A549 (cell line): Measurements from ENCODE around the gene MMP10. TPM values are rescaled to one million over a fixed set of nuclear protein-coding genes. Genes with fewer than 3 reads are reported as not detected.
"Not testable (repeated sequence)": the region's sequence is repeated elsewhere in the genome, so short reads cannot be mapped to it uniquely, and the experiment has no call there.

ENCODE experiments used
- ATAC-seq, 2 experiments: fragments of 200-7000 bp in 1 of 2; fragments of >200 bp in 1 of 2; cut with Nextera tagmentation in 1 of 2; cut with Tn5 transposase in 1 of 2; 3 replicates each; pipeline versions ENCODE4 v1.8.0 to v1.9.1; 2018 to 2020; ENCODE audit warnings: mild to moderate bottlenecking in 1 of 2, moderate library complexity in 1 of 2
- CTCF ChIA-PET: fragments of 300-600 bp; sonication (Branson Sonifier 250); formaldehyde crosslinking; extraction: SDS; loops from one replicate; lab custom pipeline; 2021; ENCODE audit warnings: antibody characterized with exemption, inconsistent platforms; lab: Yijun Ruan, JAX
- POLR2A ChIA-PET: fragments of 350-600 bp; formaldehyde crosslinking; extraction: SDS; loops from one replicate; lab custom pipeline; 2021; ENCODE audit warnings: antibody characterized with exemption, inconsistent platforms; lab: Yijun Ruan, JAX
- DNase-seq, 2 experiments: peaks; one replicate each; pipeline versions ENCODE4 v3.0.0 to v3.0.0-alpha.2; 2011 to 2016; ENCODE audit warnings: low read depth in 1 of 2, low spot score in 1 of 2
- FAIRE-seq: peaks from 2 replicates; lab custom pipeline; 2011; peaks lifted over from hg19 to GRCh38; lab: Jason Lieb, UNC
- H3K27ac ChIP-seq, 2 experiments: fragments of >200 bp; sonication (Bioruptor Twin); formaldehyde crosslinking; 3 replicates each; pipeline ENCODE4 v1.5.1; 2016 to 2017
- H3K4me1 ChIP-seq: fragments of >200 bp; sonication (Bioruptor Twin); formaldehyde crosslinking; 3 replicates; pipeline ENCODE4 v1.6.1; 2016
- H3K4me2 ChIP-seq: fragments of >200 bp; sonication (Bioruptor Twin); formaldehyde crosslinking; 3 replicates; pipeline ENCODE4 v1.6.1; 2016
- H3K4me3 ChIP-seq: fragments of >200 bp; sonication (Bioruptor Twin); formaldehyde crosslinking; 3 replicates; pipeline ENCODE4 v1.5.1; 2016
- H3K9me3 ChIP-seq: fragments of >200 bp; sonication (Bioruptor Twin); formaldehyde crosslinking; 3 replicates; pipeline ENCODE4 v1.6.1; 2016
- CEBPB ChIP-seq, 2 experiments: fragments of >200 bp in 1 of 2; sonication (Bioruptor Twin) in 1 of 2; formaldehyde crosslinking in 1 of 2; IDR thresholded peaks; 2 replicates each; pipeline ENCODE4 v1.6.1; 2012 to 2016
- CHD2 ChIP-seq: fragments of 150-350 bp; IDR thresholded peaks from 2 replicates; pipeline ENCODE4 v1.6.1; 2014; ENCODE audit warnings: low read length; ENCODE audit not compliant: partially characterized antibody
- E2F6 ChIP-seq: IDR thresholded peaks from 2 replicates; pipeline ENCODE4 v1.6.1; 2012; ENCODE audit warnings: low read depth, borderline replicate concordance
- EHMT2 ChIP-seq: fragments of 200-600 bp; sonication (generic); IDR thresholded peaks from 2 replicates; pipeline ENCODE4 v1.6.1; 2016; ENCODE audit warnings: antibody characterized with exemption, low read depth, mild to moderate bottlenecking, moderate library complexity
- ELK1 ChIP-seq: fragments of 150-350 bp; IDR thresholded peaks from 2 replicates; pipeline ENCODE4 v1.6.1; 2014; ENCODE audit warnings: low read depth, mild to moderate bottlenecking, low read length
- ESRRA ChIP-seq: fragments of 150-350 bp; IDR thresholded peaks from 2 replicates; pipeline ENCODE4 v1.6.1; 2014; ENCODE audit warnings: mild to moderate bottlenecking, low read length, borderline replicate concordance
- HDAC2 ChIP-seq: fragments of 200-600 bp; sonication (generic); IDR thresholded peaks from 2 replicates; pipeline ENCODE4 v1.6.1; 2016
- HEYL ChIP-seq: fragments of 250-450 bp; sonication (Bioruptor Pico); IDR thresholded peaks from 2 replicates; pipeline ENCODE4 v1.8.0; 2021; ENCODE audit warnings: mild to moderate bottlenecking, moderate library complexity
- HOXA7 ChIP-seq: fragments of 250-450 bp; sonication (Bioruptor Pico); IDR thresholded peaks from 2 replicates; pipeline ENCODE4 v1.5.0; 2020; ENCODE audit warnings: mild to moderate bottlenecking, moderate library complexity
- HOXB5 ChIP-seq: fragments of 250-450 bp; sonication (Bioruptor Pico); IDR thresholded peaks from 2 replicates; pipeline ENCODE4 v1.5.0; 2020; ENCODE audit warnings: mild to moderate bottlenecking, moderate library complexity
- JUNB ChIP-seq: fragments of >200 bp; sonication (Bioruptor Twin); formaldehyde crosslinking; IDR thresholded peaks from 2 replicates; pipeline ENCODE4 v1.6.1; 2016
- KDM5A ChIP-seq: fragments of 200-600 bp; sonication (generic); IDR thresholded peaks from 2 replicates; pipeline ENCODE4 v1.6.1; 2016; ENCODE audit warnings: antibody characterized with exemption, mild to moderate bottlenecking
- MAX ChIP-seq: IDR thresholded peaks from 2 replicates; pipeline ENCODE4 v1.6.1; 2012
- MYC ChIP-seq: IDR thresholded peaks from 2 replicates; pipeline ENCODE4 v1.6.1; 2012; ENCODE audit warnings: mild to moderate bottlenecking, inconsistent platforms, low read length, improper control_type of control experiment, borderline replicate concordance
- NFE2L2 ChIP-seq: fragments of 150-350 bp; conservative IDR thresholded peaks from 2 replicates; pipeline ENCODE4 v1.6.1; 2014; ENCODE audit warnings: low read length
- NR3C1 ChIP-seq: fragments of >200 bp; sonication (Bioruptor Twin); formaldehyde crosslinking; IDR thresholded peaks from 3 replicates; pipeline ENCODE4 v1.6.1; 2017
- RAD21 ChIP-seq, 2 experiments: fragments of >200 bp in 1 of 2; sonication (Bioruptor Twin) in 1 of 2; formaldehyde crosslinking in 1 of 2; IDR thresholded peaks in 1 of 2; conservative IDR thresholded peaks in 1 of 2; 2 replicates in 1 of 2; 3 replicates in 1 of 2; pipeline ENCODE4 v1.6.1; 2012 to 2018; ENCODE audit warnings: inconsistent platforms in 1 of 2
- REST ChIP-seq: fragments of 200-600 bp; sonication (generic); IDR thresholded peaks from 2 replicates; pipeline ENCODE4 v1.6.1; 2016; ENCODE audit warnings: antibody characterized with exemption, mild to moderate bottlenecking, moderate library complexity
- RFX5 ChIP-seq: fragments of 450-650 bp; IDR thresholded peaks from 2 replicates; pipeline ENCODE4 v1.7.1; 2014; ENCODE audit warnings: antibody characterized with exemption, mild to moderate bottlenecking, moderate library complexity
- SREBF2 ChIP-seq: fragments of 450-650 bp; IDR thresholded peaks from 2 replicates; pipeline ENCODE4 v1.6.1; 2014; ENCODE audit warnings: mild to moderate bottlenecking, moderate library complexity
- TP53 ChIP-seq: fragments of 250-450 bp; sonication (Bioruptor Pico); IDR thresholded peaks from 2 replicates; pipeline ENCODE4 v1.5.0; 2021; ENCODE audit warnings: mild to moderate bottlenecking, moderate library complexity
- ZC3H11A ChIP-seq: fragments of 450-650 bp; IDR thresholded peaks from 2 replicates; pipeline ENCODE4 v1.6.1; 2014; ENCODE audit warnings: antibody characterized with exemption, mild to moderate bottlenecking
- ZNF302 ChIP-seq: fragments of 250-450 bp; sonication (Bioruptor Pico); IDR thresholded peaks from 2 replicates; pipeline ENCODE4 v1.9.0; 2021; ENCODE audit warnings: inconsistent platforms, mild to moderate bottlenecking, moderate library complexity
- WGBS: methylation state at CpG from one replicate; pipeline ENCODE4 v1.1.6; 2017; ENCODE audit errors: missing lambda C conversion rate; 5-methylcytosine and 5-hydroxymethylcytosine counted together
- polyA plus RNA-seq, 4 experiments: library from polyadenylated mRNA; depleted of rRNA in 3 of 4; stranded (reverse); fragments of >200 nt; fragmentation: RNase III in 1 of 4; extraction: RNeasy Plus Mini Kit Qiagen cat#74134 plus additional on column Dnase treatment in 1 of 4; gene quantifications; 2 replicates in 3 of 4; 3 replicates in 1 of 4; pipeline ENCODE4 v1.2.3, GENCODE V29; 2011 to 2017
- TF ChIP-seq, protein P1 (sequence below): IDR thresholded peaks from 2 replicates; pipeline ENCODE4 v1.6.1; 2012

Gene MMP10
- polyA plus RNA-seq, 2 of the 4 experiments (the other 2 are of a cell fraction): 0.13 to 1.5 TPM

GRCh38 chr11:102751673-102752072 is 28.8 kb downstream of the MMP10 start (continued):
- TF ChIP-seq REST: no peak

- FAIRE-seq (no peak), DNase-seq (no peak)
- no peak overlapping the region for H3K27ac ChIP-seq
- POLR2A ChIA-PET: no interaction called here
- H3K4me2 ChIP-seq: no peak overlapping the region
- no peaks in the 10 kb centered on the region for H3K4me1 ChIP-seq
- peaks cover 2% of the 10 kb centered on the region; the same call in 1 of the 3 replicates for H3K9me3 ChIP-seq
- TF ChIP-seq HOXB5 (CRISPR knock-in tag): no peak
- no peak for TF ChIP-seq CEBPB (IDR thresholded peaks at IDR 0.05)
- TF ChIP-seq RFX5: no peak
- TF ChIP-seq EHMT2: no peak
- no peak for TF ChIP-seq HDAC2
- TF ChIP-seq HOXA7 (CRISPR knock-in tag): no peak
- TF ChIP-seq CHD2: no peak
- no peak for TF ChIP-seq HEYL
- TF ChIP-seq RAD21 (conservative IDR thresholded peaks at IDR 0.05 in 1 of 2, IDR thresholded peaks at IDR 0.05 in 1 of 2): 0 out of 5 replicates have a peak, but pooled peaks of 1 of the 2 experiments have one; percentile 11
- TF ChIP-seq, all 56 proteins: peak for 1
- CTCF ChIA-PET: interaction anchor here (1.1 to 1.6 kb wide), 2 partner anchors 31 to 192 kb away, joined by 4 to 5 read pairs; partner anchors contain the start of gene MMP10
- H3K4me3 ChIP-seq: no peak overlapping the region
- ATAC-seq: no peak
Observed at GRCh38 chr11:102749101-102749722, 31.2 kb downstream of the MMP10 start.

DNA sequence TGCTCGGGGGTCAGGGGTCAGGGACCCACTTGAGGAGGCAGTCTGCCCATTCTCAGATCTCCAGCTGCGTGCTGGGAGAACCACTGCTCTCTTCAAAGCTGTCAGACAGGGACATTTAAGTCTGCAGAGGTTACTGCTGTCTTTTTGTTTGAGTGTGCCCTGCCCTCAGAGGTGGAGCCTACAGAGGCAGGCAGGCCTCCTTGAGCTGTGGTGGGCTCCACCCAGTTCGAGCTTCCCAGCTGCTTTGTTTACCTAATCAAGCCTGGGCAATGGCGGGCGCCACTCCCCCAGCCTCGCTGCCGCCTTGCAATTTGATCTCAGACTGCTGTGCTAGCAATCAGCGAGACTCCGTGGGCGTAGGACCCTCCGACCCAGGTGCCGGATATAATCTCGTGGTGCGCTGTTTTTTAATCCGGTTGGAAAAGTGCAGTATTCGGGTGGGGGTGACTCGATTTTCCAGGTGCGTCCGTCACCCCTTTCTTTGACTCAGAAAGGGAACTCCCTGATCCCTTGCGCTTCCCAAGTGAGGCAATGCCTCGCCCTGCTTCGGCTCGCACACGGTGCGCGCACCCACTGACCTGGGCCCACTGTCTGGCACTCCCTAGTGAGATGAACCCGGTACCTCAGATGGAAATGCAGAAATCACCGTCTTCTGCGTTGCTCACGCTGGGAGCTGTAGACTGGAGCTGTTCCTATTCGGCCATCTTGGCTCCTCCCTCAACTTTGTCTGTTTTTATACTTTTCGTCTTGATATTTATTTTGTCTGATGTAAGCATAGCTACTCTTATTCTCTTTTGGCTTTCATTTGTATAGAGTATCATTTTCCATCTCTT is 33.5 kb downstream of the MMP10 start:
- ATAC-seq, CTCF ChIA-PET, H3K4me1 ChIP-seq, DNase-seq, POLR2A ChIA-PET, FAIRE-seq, H3K9me3 ChIP-seq: not testable (repeated sequence)
- H3K4me2 ChIP-seq: peak overlapping the region; percentile 29; the same call in 2 of the 3 replicates
- WGBS: 43% methylated on average over 25 of the region's 32 CpGs
- peak overlapping the region; percentile 58 to 66 for H3K27ac ChIP-seq
- peak overlapping the region; percentile 32 for H3K4me3 ChIP-seq

DNA sequence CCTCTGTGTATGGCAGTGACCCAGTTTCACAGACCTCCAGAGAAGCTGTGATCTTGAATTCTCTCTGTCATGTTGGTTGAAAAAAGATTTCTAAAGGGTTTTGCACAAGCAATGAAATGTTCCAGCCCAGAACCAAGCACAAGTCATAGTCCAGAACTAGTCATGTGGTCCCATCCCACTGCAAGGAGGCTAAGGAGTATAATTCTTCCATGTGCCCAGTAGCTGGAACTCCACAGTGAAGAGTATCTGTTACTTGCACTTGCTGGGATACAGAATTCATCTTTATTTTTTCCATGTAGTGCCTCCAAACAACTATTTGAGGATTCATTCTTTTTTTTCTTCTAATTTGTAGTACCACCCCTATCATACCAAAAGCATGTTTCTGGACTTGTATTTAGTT is 45.8 kb downstream of the MMP10 start:
- Histone ChIP-seq H3K27ac (no peak overlapping the region), H3K4me1 (no peaks in the 10 kb centered on the region), H3K4me3 (no peak overlapping the region), H3K4me2 (no peak overlapping the region), H3K9me3 (peaks cover 3% of the 10 kb centered on the region; the same call in 2 of the 3 replicates)
- ATAC-seq (peak; percentile 60 to 64; a peak in 1 of 6 replicates), FAIRE-seq (no peak), DNase-seq (no peak)
- ChIA-PET POLR2A (no interaction called here), CTCF (interaction anchor here (0.8 to 5.5 kb wide), 11 partner anchors 18 to 331 kb away, joined by 3 to 40 read pairs (median 4); no protein-coding TSS in a partner anchor)
- TF ChIP-seq E2F6 (no peak), KDM5A (no peak), SREBF2 (no peak), JUNB (no peak), HOXA7 (CRISPR knock-in tag) (no peak), TP53 (no peak), CEBPB (IDR thresholded peaks at IDR 0.05) (no peak), ZNF302 (CRISPR knock-in tag) (no peak), NR3C1 (no peak), ELK1 (no peak), MYC (no peak), ESRRA (no peak), ZC3H11A (no peak), NFE2L2 (no peak), MAX (no peak)
- TF ChIP-seq, protein P1, sequence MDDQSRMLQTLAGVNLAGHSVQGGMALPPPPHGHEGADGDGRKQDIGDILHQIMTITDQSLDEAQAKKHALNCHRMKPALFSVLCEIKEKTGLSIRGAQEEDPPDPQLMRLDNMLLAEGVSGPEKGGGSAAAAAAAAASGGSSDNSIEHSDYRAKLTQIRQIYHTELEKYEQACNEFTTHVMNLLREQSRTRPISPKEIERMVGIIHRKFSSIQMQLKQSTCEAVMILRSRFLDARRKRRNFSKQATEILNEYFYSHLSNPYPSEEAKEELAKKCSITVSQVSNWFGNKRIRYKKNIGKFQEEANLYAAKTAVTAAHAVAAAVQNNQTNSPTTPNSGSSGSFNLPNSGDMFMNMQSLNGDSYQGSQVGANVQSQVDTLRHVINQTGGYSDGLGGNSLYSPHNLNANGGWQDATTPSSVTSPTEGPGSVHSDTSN: no peak
